ENCODE results near the gene RFTN1.

DNA sequence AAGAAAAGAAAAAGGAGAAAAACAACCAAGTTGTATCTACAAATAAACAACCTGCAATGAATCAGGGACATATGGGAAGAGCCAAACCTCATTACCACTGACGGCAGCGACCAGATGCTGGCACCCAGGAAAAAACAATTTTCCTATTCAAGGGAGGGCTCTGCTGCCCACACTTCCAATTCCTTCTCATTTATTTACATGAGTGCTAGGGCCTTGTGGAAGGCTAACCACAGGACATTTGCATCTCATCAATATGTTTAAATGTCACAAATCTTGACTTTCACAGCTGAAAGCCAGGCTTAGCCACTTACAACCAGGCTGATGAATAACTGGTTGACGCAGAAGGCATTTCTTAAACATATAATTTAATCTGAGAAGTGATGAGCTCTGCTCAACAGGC lies 36.0 kb downstream of the RFTN1 start:
- TF ChIP-seq, protein P1, sequence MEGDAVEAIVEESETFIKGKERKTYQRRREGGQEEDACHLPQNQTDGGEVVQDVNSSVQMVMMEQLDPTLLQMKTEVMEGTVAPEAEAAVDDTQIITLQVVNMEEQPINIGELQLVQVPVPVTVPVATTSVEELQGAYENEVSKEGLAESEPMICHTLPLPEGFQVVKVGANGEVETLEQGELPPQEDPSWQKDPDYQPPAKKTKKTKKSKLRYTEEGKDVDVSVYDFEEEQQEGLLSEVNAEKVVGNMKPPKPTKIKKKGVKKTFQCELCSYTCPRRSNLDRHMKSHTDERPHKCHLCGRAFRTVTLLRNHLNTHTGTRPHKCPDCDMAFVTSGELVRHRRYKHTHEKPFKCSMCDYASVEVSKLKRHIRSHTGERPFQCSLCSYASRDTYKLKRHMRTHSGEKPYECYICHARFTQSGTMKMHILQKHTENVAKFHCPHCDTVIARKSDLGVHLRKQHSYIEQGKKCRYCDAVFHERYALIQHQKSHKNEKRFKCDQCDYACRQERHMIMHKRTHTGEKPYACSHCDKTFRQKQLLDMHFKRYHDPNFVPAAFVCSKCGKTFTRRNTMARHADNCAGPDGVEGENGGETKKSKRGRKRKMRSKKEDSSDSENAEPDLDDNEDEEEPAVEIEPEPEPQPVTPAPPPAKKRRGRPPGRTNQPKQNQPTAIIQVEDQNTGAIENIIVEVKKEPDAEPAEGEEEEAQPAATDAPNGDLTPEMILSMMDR (IDR thresholded peaks at IDR 0.05): no peak
- no peak for TF ChIP-seq POLR2A (IDR thresholded peaks at IDR 0.05)

All from uterus (tissue), 2 donors.